ENCODE results near the gene THPO.

Gene THPO

GRCh38 chr3:184361932-184362667 is 15.9 kb downstream of the THPO start:
- Mint-ChIP-seq H3K4me1 (ENCODE audit: low read depth) (peaks cover 31% of the 10 kb centered on the region), H3K36me3 (ENCODE audit: low read depth) (peaks cover 42% of the 10 kb centered on the region), H3K27me3 (no peaks in the 10 kb centered on the region), H3K9me3 (no peaks in the 10 kb centered on the region), H3K4me3 (peak overlapping the region; percentile 98), H3K27ac (peak overlapping the region; percentile 94)
- DNase-seq, result peak; percentile 81

GRCh38 chr3:184361532-184361931 is 16.5 kb downstream of the THPO start, which contains the start of the genes CLCN2 and POLR2H:
Gene CLCN2 (minus strand): TSS chr3:184361605. CDS start chr3:184361479, 126 bp downstream.
Gene POLR2H (plus strand): TSS chr3:184361710. CDS start chr3:184363493, 1,783 bp downstream.
- no peaks in the 10 kb centered on the region for H3K9me3 Mint-ChIP-seq
- no peak for DNase-seq
- no peaks in the 10 kb centered on the region for H3K27me3 Mint-ChIP-seq
- H3K36me3 Mint-ChIP-seq (ENCODE audit: low read depth), result peaks cover 42% of the 10 kb centered on the region
- peaks cover 25% of the 10 kb centered on the region for H3K4me1 Mint-ChIP-seq (ENCODE audit: low read depth)
- peak within 1 kb of the TSS; percentile 98 for H3K4me3 Mint-ChIP-seq
- peak within 1 kb of the TSS; percentile 94 for H3K27ac Mint-ChIP-seq

GRCh38 chr3:184360929-184361531 is 17.0 kb downstream of the THPO start:
- no peak for DNase-seq
- peak overlapping the region; percentile 73 for H3K27ac Mint-ChIP-seq
- H3K36me3 Mint-ChIP-seq (ENCODE audit: low read depth), result peaks cover 37% of the 10 kb centered on the region
- peak overlapping the region; percentile 84 for H3K4me3 Mint-ChIP-seq
- H3K27me3 Mint-ChIP-seq, result no peaks in the 10 kb centered on the region
- peaks cover 23% of the 10 kb centered on the region for H3K4me1 Mint-ChIP-seq (ENCODE audit: low read depth)
- H3K9me3 Mint-ChIP-seq, result no peaks in the 10 kb centered on the region

- DNase-seq, result no peak
- peaks cover 19% of the 10 kb centered on the region for H3K4me1 Mint-ChIP-seq (ENCODE audit: low read depth)
- peaks cover 35% of the 10 kb centered on the region for H3K36me3 Mint-ChIP-seq (ENCODE audit: low read depth)
- peak overlapping the region; percentile 84 for H3K4me3 Mint-ChIP-seq
- peak overlapping the region; percentile 73 for H3K27ac Mint-ChIP-seq
- H3K27me3 Mint-ChIP-seq, result no peaks in the 10 kb centered on the region
- no peaks in the 10 kb centered on the region for H3K9me3 Mint-ChIP-seq
These were observed 17.7 kb downstream of the THPO start for GRCh38 chr3:184360070-184360928.

- DNase-seq, result no peak
- no peak overlapping the region for H3K4me3 Mint-ChIP-seq
- peaks cover 31% of the 10 kb centered on the region for H3K36me3 Mint-ChIP-seq (ENCODE audit: low read depth)
- H3K27ac Mint-ChIP-seq, result no peak overlapping the region
- H3K4me1 Mint-ChIP-seq (ENCODE audit: low read depth), result peaks cover 12% of the 10 kb centered on the region
- H3K27me3 Mint-ChIP-seq, result no peaks in the 10 kb centered on the region
- no peaks in the 10 kb centered on the region for H3K9me3 Mint-ChIP-seq
These were observed 18.4 kb downstream of the THPO start for GRCh38 chr3:184359610-184360009.

- H3K9me3 Mint-ChIP-seq, result no peaks in the 10 kb centered on the region
- peaks cover 24% of the 10 kb centered on the region for H3K36me3 Mint-ChIP-seq (ENCODE audit: low read depth)
- H3K4me1 Mint-ChIP-seq (ENCODE audit: low read depth), result peaks cover 10% of the 10 kb centered on the region
- no peaks in the 10 kb centered on the region for H3K27me3 Mint-ChIP-seq
- H3K27ac Mint-ChIP-seq, result no peak overlapping the region
- no peak overlapping the region for H3K4me3 Mint-ChIP-seq
- no peak for DNase-seq
These were observed 19.1 kb downstream of the THPO start for GRCh38 chr3:184358921-184359350.

GRCh38 chr3:184358124-184358767 is 19.8 kb downstream of the THPO start:
- Mint-ChIP-seq H3K4me1 (ENCODE audit: low read depth) (peaks cover 11% of the 10 kb centered on the region), H3K4me3 (no peak overlapping the region), H3K36me3 (ENCODE audit: low read depth) (peaks cover 18% of the 10 kb centered on the region), H3K27me3 (no peaks in the 10 kb centered on the region), H3K9me3 (no peaks in the 10 kb centered on the region), H3K27ac (no peak overlapping the region)
- no peak for DNase-seq

- Mint-ChIP-seq H3K36me3 (ENCODE audit: low read depth) (peaks cover 18% of the 10 kb centered on the region), H3K4me3 (no peak overlapping the region), H3K9me3 (no peaks in the 10 kb centered on the region), H3K27me3 (no peaks in the 10 kb centered on the region), H3K27ac (no peak overlapping the region), H3K4me1 (ENCODE audit: low read depth) (peaks cover 11% of the 10 kb centered on the region)
- no peak for DNase-seq
These were observed 20.5 kb downstream of the THPO start for GRCh38 chr3:184357248-184358123.

- peak overlapping the region; percentile 26 for H3K27ac Mint-ChIP-seq
- peaks cover 22% of the 10 kb centered on the region for H3K36me3 Mint-ChIP-seq (ENCODE audit: low read depth)
These were observed 22.6 kb downstream of the THPO start for GRCh38 chr3:184355261-184356040.

GRCh38 chr3:184354754-184355153 is 23.3 kb downstream of the THPO start:
- Mint-ChIP-seq H3K27ac (no peak overlapping the region), H3K36me3 (ENCODE audit: low read depth) (peaks cover 22% of the 10 kb centered on the region), H3K4me1 (ENCODE audit: low read depth) (peaks cover 3% of the 10 kb centered on the region), H3K9me3 (no peaks in the 10 kb centered on the region), H3K4me3 (no peak overlapping the region), H3K27me3 (no peaks in the 10 kb centered on the region)
- no peak for DNase-seq

More at GRCh38 chr3:184355261-184356040, 22.6 kb downstream of the THPO start:
- no peaks in the 10 kb centered on the region for H3K27me3 Mint-ChIP-seq
- no peak for DNase-seq
- H3K4me1 Mint-ChIP-seq (ENCODE audit: low read depth), result peaks cover 6% of the 10 kb centered on the region
- H3K4me3 Mint-ChIP-seq, result no peak overlapping the region
- no peaks in the 10 kb centered on the region for H3K9me3 Mint-ChIP-seq

- Mint-ChIP-seq H3K4me3 (no peak overlapping the region), H3K27me3 (no peaks in the 10 kb centered on the region), H3K36me3 (ENCODE audit: low read depth) (peaks cover 22% of the 10 kb centered on the region), H3K9me3 (no peaks in the 10 kb centered on the region), H3K27ac (peak overlapping the region; percentile 40), H3K4me1 (ENCODE audit: low read depth) (peaks cover 3% of the 10 kb centered on the region)
- peak; percentile 80 for DNase-seq
These were observed 23.8 kb downstream of the THPO start for GRCh38 chr3:184354121-184354728.

- no peak overlapping the region for H3K27ac Mint-ChIP-seq
- H3K4me1 Mint-ChIP-seq (ENCODE audit: low read depth), result peaks cover 3% of the 10 kb centered on the region
- DNase-seq, result no peak
- H3K27me3 Mint-ChIP-seq, result no peaks in the 10 kb centered on the region
- H3K36me3 Mint-ChIP-seq (ENCODE audit: low read depth), result peaks cover 22% of the 10 kb centered on the region
- no peaks in the 10 kb centered on the region for H3K9me3 Mint-ChIP-seq
- H3K4me3 Mint-ChIP-seq, result no peak overlapping the region
These were observed 24.5 kb downstream of the THPO start for GRCh38 chr3:184353546-184353941.

Data from activated T-cell treated with anti-CD3 and anti-CD28 coated beads, Interleukin-2, amount 50 U/mL, for 24 hours (primary cell).